GM18498 (cell line): Measurements from ENCODE around the gene ARID5B.

ENCODE experiments used
- ATAC-seq: cut with Tn5 transposase; IDR thresholded peaks from one replicate; pipeline ENCODE4 v1.9.1; 2021; ENCODE audit warnings: mild to moderate bottlenecking, moderate library complexity; ENCODE audit not compliant: unreplicated experiment

Gene ARID5B

DNA sequence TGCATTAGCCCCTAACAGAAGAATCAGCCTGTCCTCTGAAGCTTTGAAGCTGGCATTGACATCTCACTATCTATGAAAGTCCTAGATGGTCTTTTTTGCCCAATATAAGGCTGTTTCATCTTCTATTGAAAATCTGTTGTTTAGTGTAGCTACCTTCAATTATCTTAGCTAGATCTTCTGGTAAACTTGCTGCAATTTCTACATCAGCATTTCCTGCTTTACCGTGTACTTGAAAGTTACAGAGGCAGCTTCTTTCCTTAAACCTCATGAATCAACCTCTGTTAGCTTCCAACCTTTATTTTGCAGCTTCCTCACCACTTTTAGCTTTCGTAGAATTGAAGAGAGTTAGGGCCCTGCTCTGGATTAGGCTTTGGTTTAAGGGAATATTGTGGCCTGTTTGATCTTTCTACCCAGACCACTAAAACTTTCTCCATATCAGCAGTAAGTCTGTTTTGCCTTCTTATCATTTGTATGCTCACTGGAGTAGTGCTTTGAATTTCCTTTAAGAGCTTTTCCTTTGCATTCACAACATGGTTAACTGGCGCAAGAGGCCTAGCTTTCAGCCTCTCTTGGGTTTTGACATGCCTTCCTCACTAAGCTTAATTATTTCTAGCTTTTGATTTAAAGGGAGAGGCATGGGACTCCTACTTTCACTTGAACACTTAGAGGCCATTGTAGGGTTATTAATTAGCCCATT, 32.5 kb downstream of the ARID5B start:
- ATAC-seq: no peak

DNA sequence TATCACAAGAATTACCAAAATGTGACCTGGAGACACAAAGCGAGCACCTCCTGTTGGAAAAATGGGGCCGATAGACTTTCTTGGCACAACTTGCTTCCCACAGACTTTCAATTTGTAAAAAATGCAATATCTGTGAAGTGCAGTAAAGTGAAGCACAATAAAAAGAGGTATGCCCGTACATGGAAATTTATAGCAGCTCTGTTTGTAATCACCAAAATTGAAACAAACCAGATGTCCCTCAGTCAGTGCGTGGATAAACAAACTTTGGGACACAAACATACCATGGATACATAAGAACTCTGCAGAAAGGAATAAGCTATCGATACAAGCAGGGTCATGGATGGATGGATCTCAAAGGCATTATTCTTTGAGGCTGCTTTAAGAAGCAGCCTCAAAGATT, 33.6 kb downstream of the ARID5B start:
- ATAC-seq: no peak

GRCh38 chr10:61936770-61937169, 35.3 kb downstream of the ARID5B start:
- ATAC-seq: no peak

GRCh38 chr10:61937631-61938351, 36.3 kb downstream of the ARID5B start:
- peak; percentile 45 for ATAC-seq

- ATAC-seq: no peak
Measured at GRCh38 chr10:61939902-61940301, 38.4 kb downstream of the ARID5B start.

DNA sequence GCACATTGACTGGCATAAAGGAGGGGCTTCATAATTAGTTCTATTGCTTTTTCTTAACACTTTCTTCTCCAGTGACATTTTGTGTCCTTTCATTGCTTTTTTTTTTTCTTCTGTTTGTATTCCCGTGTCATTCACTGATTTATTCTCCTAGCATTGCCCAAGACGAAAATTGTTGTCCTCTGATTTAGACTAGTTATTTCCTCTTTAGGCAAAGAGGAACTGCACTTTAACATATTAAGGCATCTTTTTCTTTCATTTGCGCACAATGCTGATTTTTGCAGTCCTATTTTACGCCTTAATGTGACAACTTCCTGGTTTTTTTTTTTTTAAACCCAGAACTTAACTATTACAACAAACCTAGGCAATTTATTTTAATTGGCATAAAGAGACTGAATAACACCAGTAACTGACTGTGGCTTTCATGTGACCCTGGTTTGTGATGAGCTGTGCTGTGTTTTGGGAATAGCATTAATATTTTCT, 39.7 kb downstream of the ARID5B start:
- ATAC-seq: no peak

DNA sequence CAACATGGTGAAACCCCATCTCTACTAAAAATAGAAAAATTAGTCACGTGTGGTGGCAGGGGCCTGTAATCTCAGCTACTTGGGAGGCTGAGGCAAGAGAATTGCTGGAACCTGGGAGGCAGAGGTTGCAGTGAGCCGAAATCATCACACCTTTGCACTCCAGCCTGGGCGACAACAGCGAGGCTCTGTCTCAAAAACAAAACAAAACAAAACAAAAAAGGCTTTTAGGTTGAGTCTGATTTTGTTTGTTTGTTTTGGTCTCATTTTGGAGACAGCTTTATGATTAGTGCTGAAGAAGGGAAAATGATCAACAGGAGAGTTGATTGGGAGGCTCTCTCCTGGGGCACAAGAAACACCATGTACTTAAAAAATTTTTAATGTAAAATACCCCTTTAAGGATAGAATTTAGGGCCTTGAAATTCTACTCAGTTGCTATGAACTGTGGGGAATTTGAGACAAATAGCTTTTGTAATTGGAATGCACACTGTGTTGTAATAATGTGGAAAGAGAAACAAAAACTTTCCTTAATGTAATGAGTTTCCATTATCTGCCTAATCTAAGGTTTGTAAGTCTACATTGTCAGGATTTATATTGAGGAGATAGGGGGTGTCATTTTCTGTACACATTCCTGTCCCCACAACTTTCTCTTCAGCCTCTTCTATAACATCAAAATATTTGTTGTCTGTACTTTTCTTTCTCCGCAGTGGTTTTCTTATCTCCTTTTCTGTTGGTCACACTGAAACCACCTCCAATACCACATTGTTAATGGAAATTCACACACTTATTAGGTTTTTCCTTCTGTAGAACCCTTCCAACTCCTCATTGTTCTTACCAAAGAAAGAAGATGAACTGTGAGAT, 41.3 kb downstream of the ARID5B start:
- ATAC-seq: no peak

DNA sequence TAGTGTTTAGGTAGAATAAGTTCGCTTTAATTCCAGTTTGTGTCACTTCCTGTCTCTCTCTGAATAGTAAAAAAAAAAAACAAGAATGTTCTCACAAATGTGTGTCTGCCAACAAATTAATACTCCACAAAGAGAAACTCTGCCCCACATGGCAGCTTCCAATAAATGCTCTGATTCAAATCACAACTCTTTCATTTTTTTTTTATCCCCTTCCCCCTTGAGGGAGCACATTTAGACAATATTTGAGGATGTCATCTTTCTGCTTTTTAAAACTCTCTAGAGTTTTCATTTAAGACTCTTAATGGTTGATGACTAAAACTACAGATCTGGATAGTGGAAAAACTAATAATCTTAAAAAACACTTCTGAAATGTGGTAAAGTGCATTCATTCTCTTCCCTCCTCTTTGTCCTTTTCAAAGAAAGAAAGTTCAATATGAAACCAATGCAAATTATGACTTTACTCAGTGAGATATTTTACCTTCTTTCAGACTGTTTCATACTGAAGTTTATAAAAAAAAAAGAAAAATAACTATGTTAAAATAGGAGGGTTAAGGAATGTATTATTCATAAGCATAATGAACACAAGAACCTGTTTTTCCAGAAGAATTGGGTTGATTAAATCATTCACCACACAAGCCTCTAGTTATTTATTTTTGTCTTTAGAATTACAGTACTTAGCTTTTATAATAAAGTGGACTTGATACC, 42.3 kb downstream of the ARID5B start:
- ATAC-seq: peak; percentile 47

GRCh38 chr10:61944410-61945147, 43.1 kb downstream of the ARID5B start:
- no peak for ATAC-seq

DNA sequence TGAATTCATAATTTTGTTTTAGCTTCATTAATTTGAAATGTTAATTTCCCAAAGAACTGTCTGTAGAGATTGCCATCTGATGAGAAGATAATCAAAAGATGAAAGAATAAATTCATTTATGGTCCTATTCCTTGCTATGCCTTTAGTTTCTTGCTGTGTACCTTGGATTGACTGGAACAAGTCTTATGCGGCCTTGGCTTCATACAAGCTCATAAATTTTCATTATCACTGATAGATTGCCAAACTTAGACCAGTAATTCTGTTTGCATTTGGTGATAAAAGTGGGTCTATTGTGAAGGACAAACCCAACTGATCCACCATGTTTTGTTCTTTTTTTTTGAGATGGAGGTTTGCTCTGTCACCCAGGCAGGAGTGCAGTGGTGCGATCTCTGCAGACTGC, 48.2 kb downstream of the ARID5B start:
- ATAC-seq: no peak

DNA sequence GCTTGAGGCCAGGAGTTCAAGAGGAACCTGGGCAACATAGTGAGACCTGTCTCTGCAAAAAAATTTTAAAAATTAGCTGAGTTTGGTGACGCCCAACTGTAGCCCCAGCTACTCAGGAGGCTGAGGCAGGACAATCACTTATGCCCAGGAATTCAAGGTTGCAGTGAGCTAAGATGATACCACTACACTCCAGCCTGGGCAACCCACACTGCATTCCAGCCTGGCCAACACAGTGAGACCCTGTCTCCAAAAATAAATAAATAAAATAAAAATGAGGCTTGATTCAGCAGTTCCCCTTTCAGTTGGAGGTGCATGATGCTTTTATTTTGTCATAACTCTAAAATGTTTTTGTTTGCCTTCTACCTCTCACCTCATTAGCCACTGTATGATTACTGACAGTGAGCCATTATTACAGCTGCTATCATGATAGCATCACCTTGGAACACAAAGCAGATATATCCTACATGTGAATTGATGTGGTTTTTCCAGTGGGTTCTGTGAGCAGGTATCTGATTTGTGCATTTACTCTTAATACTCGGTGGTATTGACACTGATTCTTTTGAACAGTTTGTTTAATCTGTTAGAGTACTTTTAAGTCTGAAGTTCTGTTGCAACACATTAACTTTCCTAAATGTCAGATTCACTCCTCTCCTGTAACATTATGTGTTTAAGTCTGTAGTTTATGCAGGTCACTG, 49.1 kb downstream of the ARID5B start:
- no peak for ATAC-seq

GRCh38 chr10:61951144-61951483, 49.6 kb downstream of the ARID5B start:
- ATAC-seq: no peak

GRCh38 chr10:61952028-61952674, 50.7 kb downstream of the ARID5B start:
- ATAC-seq: no peak

- no peak for ATAC-seq
Measured at GRCh38 chr10:61953183-61953582, 51.7 kb downstream of the ARID5B start.

GRCh38 chr10:61957806-61958205, 56.3 kb downstream of the ARID5B start:
- ATAC-seq: no peak

GRCh38 chr10:61958311-61958710, 56.8 kb downstream of the ARID5B start:
- ATAC-seq: no peak

- ATAC-seq: no peak
Measured at GRCh38 chr10:61958805-61959204, 57.3 kb downstream of the ARID5B start.

GRCh38 chr10:61959814-61960213, 58.3 kb downstream of the ARID5B start:
- no peak for ATAC-seq

DNA sequence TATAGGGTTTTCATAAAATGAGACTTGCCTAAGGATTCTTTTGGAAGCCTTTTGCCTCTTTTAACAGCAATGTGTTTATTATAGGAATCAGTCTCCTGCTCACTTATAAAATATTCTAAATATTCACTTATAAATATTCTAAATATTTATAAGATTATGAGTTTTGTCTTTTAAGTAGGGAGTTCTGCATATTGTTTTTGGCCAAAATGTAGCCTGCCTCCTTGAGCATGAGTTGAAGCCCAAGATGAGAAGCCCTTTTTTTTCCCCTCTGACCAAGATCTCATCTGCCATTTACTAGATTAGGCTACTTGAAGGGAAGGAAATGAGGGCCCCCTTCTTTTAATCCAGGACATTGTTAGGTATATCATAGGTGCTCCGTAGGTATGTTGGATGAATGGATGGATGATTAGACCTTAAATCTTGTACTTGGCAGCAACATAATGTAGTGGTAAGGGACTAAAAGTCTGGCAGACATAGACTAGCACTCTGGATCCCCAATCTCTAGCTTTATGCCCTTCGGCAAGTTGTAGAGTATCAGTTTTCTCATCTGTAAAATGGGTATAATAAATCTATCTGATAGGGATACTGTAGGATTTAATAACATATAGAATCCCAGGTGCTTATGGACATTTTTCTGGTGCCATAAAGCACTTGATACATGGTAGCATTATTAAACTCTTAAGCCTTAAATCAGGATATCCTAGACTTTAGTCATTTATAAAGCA, 59.1 kb downstream of the ARID5B start:
- no peak for ATAC-seq
